Common myeloid progenitor, CD34-positive (primary cell): ENCODE results near the gene ABLIM1.
A peak's percentile ranks its signal among the peaks of the same experiment; 100 is the strongest.

Experiments used
- CTCF ChIA-PET: fragments of 350-600 bp; sonication (Branson Sonifier 250); formaldehyde crosslinking; loops from one replicate; lab custom pipeline; 2021; ENCODE audit warnings: antibody characterized with exemption; lab: Charles Lee
- POLR2A ChIA-PET: fragments of 350-600 bp; sonication (Branson Sonifier 250); formaldehyde crosslinking; loops from one replicate; lab custom pipeline; 2021; ENCODE audit warnings: antibody characterized with exemption; lab: Charles Lee
- DNase-seq, 3 donors: peaks; one replicate each; pipeline versions ENCODE4 v3.0.0 to v3.0.0-alpha.2; 2013
- H3K27ac ChIP-seq, 2 experiments: 1 replicate in 1 of 2; 2 replicates in 1 of 2; pipeline ENCODE4 v1.7.0; 2013; ENCODE audit warnings: inconsistent platforms in 2 of 2, low read length in 2 of 2, mild to moderate bottlenecking in 2 of 2, low read depth in 1 of 2, moderate library complexity in 1 of 2; ENCODE audit not compliant: severe bottlenecking in 2 of 2, insufficient read depth in 1 of 2, poor library complexity in 1 of 2
- H3K27me3 ChIP-seq, 5 experiments: replicated peaks in 2 of 5; 1 replicate in 3 of 5; 2 replicates in 2 of 5; pipeline versions ENCODE4 v1.6.1 to v1.7.0; 2013; ENCODE audit warnings: low read length in 4 of 5, mild to moderate bottlenecking in 2 of 5, moderate library complexity in 2 of 5, inconsistent platforms in 1 of 5; ENCODE audit not compliant: insufficient read depth in 5 of 5, control insufficient read depth in 4 of 5
- H3K36me3 ChIP-seq, 4 experiments: 1 replicate in 2 of 4; 2 replicates in 2 of 4; pipeline versions ENCODE4 v1.6.1 to v1.7.0; 2013; ENCODE audit warnings: low read length in 3 of 4, control low read depth in 1 of 4, mild to moderate bottlenecking in 1 of 4; ENCODE audit not compliant: control insufficient read depth in 4 of 4, insufficient read depth in 4 of 4
- H3K4me1 ChIP-seq, 4 experiments: 1 replicate in 3 of 4; 2 replicates in 1 of 4; pipeline versions ENCODE4 v1.6.1 to v1.7.1; 2013; ENCODE audit warnings: low read length in 3 of 4, mild to moderate bottlenecking in 3 of 4, control low read depth in 1 of 4, inconsistent platforms in 1 of 4, moderate library complexity in 1 of 4; ENCODE audit not compliant: control insufficient read depth in 4 of 4, insufficient read depth in 4 of 4; ENCODE audit errors: control extremely low read depth in 1 of 4
- H3K4me3 ChIP-seq, 7 experiments: 1 replicate in 4 of 7; 2 replicates in 3 of 7; pipeline versions ENCODE4 v1.5.1 to v1.7.0; 2013; ENCODE audit warnings: mild to moderate bottlenecking in 7 of 7, low read length in 6 of 7, moderate library complexity in 6 of 7, inconsistent platforms in 2 of 7, low read depth in 2 of 7, control low read depth in 1 of 7; ENCODE audit not compliant: insufficient read depth in 4 of 7, control insufficient read depth in 1 of 7; ENCODE audit errors: extremely low read depth in 1 of 7
- H3K9me3 ChIP-seq, 5 experiments: 1 replicate in 4 of 5; 2 replicates in 1 of 5; pipeline versions ENCODE4 v1.6.1 to v1.7.1; 2013; ENCODE audit warnings: low read length in 4 of 5, mild to moderate bottlenecking in 2 of 5, inconsistent platforms in 1 of 5, low read depth in 1 of 5, moderate library complexity in 1 of 5; ENCODE audit not compliant: control insufficient read depth in 4 of 5, insufficient read depth in 2 of 5; ENCODE audit errors: control extremely low read depth in 1 of 5
- WGBS: methylation state at CpG from one replicate; pipeline ENCODE4 v1.1.5; 2013; ENCODE audit not compliant: insufficient coverage; 5-methylcytosine and 5-hydroxymethylcytosine counted together

The ABLIM1 gene

DNA sequence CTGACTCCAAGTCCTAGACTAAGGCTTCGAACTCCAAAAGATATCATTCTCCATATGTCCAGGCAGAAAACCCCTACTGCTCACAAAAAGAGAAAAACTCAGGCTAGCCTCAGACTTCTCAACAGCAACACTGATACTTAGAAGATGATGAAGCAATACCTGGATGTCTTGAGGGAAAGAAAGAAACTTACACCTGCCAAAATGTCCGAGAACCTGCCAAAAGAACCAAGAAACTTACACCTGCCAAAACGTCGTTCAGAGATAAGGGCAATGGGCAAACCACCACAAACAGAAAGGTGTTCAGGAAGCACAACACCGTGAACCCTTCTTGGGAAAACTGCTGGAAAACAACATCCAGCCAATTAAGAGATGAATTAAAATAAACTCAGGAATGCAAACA is 15.3 kb downstream of the ABLIM1 start:
- WGBS, result 100% methylated on average over 2 of the region's 5 CpGs
- ChIA-PET CTCF (no interaction called here), POLR2A (no interaction called here)

DNA sequence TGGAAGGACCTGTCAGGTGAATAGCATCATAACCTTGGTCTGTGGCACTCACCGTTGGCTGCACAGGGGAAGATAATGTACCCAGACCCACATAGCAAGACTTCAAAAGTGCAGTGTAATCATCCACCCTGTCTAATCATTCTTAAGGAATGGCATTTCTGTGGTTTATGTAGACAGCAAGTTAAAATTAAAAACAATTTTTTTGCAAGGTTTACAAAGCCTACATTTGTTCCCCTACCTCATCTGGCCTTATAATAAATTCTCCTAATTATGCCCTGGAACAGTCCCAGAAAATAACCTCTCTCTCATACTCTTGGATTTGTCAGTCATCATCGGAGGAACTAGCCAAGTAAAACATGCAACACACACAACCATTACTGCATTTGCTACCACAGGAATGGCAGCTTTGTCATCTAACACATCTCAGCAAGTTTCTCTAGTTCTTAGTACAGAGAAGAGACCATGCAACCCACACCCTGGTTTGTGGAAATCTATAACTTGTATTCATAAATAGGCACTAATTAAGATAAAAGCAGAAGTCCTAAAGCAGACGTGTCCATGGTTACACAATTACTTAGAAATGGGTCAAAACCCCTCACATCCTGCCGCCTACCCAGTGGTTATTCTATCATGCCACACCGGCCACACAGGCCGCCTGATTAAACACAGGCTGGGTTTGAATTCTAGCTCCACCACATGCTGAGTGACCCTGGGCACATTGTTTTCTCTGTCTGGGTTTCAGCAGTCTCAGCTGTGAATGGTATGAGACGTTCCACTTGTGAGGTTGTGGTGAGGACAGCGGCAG is 19.1 kb downstream of the ABLIM1 start:
- Histone ChIP-seq H3K27ac (peak overlapping the region in 1 of 2 experiments; percentile 67), H3K4me3 (peak overlapping the region in 1 of 7 experiments; percentile 38), H3K36me3 (no peaks in the 10 kb centered on the region), H3K4me1 (peaks cover 3 to 39% (median 19%) of the 10 kb centered on the region in 4 experiments), H3K9me3 (no peaks in the 10 kb centered on the region), H3K27me3 (no peaks in the 10 kb centered on the region)
- ChIA-PET POLR2A (no interaction called here), CTCF (no interaction called here)
- WGBS, result 7% methylated on average over 2 of the region's 8 CpGs
- peak; percentile 44 to 89 (median 84) for DNase-seq

More for the DNA sequence above, 15.3 kb downstream of the ABLIM1 start:
- peaks cover 3 to 32% (median 25%) of the 10 kb centered on the region in 4 experiments for H3K4me1 ChIP-seq
- H3K36me3 ChIP-seq, result no peaks in the 10 kb centered on the region
- no peaks in the 10 kb centered on the region for H3K27me3 ChIP-seq
- no peak overlapping the region for H3K4me3 ChIP-seq
- H3K27ac ChIP-seq, result no peak overlapping the region
- no peak for DNase-seq
- no peaks in the 10 kb centered on the region for H3K9me3 ChIP-seq

DNA sequence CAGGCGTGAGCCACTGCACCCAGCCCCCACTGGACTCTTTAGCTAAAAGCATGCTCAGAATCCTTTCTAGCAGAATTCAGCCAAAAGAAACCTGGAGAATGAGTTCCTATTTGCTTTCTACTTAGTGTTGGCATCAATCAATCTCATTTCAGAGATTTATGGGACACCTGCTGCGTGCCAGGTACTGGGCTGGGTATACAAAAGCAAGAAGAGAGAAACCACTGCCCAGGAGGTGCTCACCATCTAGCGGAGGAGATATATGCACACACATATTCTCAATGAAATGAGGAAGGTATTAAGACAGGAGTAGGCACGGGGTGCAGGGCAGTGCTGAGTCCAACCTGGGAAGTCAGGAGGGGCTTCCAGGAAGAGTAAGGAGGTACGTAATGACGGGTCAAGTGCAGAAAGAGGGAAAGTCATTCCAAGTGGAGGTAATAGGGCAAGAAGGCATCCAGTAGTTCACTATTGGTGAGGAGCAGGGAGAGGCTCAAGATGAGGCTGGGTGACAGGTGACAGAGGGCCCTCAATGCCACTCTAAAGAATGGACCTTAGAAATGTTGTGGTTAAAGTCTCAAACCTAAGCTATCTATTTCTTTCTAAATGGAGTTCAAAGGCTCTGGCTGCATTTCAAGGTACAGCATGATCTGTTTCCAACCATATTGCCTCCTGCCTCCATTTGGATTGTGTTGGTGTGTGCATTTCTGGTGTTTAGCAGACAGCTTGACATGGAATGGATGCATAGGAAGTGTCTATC is 22.1 kb downstream of the ABLIM1 start:
- DNase-seq, result no peak
- ChIA-PET POLR2A (no interaction called here), CTCF (interaction anchor here (1.0 to 1.5 kb wide), 2 partner anchors 23 to 48 kb away, joined by 3 read pairs; no protein-coding TSS in a partner anchor)
- no peaks in the 10 kb centered on the region for H3K36me3 ChIP-seq
- no peak overlapping the region for H3K27ac ChIP-seq
- no peaks in the 10 kb centered on the region for H3K9me3 ChIP-seq
- H3K4me1 ChIP-seq, result peaks cover 21 to 64% (median 42%) of the 10 kb centered on the region in 4 experiments
- WGBS, result 98% methylated on average over 4 of the region's 6 CpGs
- H3K4me3 ChIP-seq, result no peak overlapping the region
- H3K27me3 ChIP-seq, result peaks cover 0 to 2% (median 0%) of the 10 kb centered on the region in 5 experiments

DNA sequence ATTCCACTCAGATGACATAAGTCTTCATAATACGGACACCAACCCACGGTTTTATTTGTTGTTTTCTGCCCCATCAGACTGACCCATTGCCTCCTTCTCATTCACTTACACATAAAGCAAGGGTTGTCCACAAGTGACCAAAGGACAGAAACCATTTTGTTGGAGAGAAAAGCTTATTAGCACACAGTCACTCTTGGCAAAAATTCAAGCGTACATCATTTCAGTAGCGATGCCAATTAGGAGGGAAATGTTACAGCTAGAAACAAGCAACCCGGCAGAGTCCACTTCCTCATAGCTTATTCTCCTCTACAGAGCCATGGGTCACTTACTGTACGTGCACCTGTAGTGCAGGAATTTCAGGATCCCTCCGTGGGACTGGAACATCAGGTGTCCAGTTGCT is 23.0 kb downstream of the ABLIM1 start:
- 63% methylated on average over 5 of the region's 7 CpGs for WGBS
- CTCF ChIA-PET, result interaction anchor here (1.0 kb wide), 1 partner anchor 49 kb away, joined by 3 read pairs; no protein-coding TSS in a partner anchor
- H3K27me3 ChIP-seq, result peaks cover 0 to 2% (median 0%) of the 10 kb centered on the region in 5 experiments
- no peak overlapping the region for H3K4me3 ChIP-seq
- DNase-seq, result peak in 1 of 3 donors; percentile 46
- no peaks in the 10 kb centered on the region for H3K36me3 ChIP-seq
- H3K9me3 ChIP-seq, result no peaks in the 10 kb centered on the region
- H3K4me1 ChIP-seq, result peaks cover 23 to 68% (median 42%) of the 10 kb centered on the region in 4 experiments
- POLR2A ChIA-PET, result no interaction called here
- peak overlapping the region in 1 of 2 experiments; percentile 25 for H3K27ac ChIP-seq

DNA sequence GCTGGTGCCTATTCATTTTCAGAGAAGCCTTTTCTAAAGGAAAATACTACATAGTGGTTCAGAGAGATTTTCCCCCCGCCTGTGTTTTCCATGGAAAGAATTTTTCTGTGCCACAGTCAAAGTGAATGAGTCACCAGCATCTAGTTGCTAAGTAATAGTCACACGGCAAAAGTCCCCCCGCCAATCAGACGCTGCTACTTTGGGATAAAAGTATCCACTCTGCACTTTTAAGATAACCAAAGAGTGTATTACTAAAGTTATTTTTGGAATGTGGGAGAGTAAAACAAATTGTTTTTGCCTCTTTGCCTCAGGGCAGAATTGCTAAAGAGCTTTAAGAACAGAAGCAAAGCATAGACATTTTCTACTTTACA is 23.5 kb downstream of the ABLIM1 start:
- no peaks in the 10 kb centered on the region for H3K9me3 ChIP-seq
- H3K36me3 ChIP-seq, result no peaks in the 10 kb centered on the region
- no peak overlapping the region for H3K4me3 ChIP-seq
- POLR2A ChIA-PET, result no interaction called here
- DNase-seq, result peak in 2 of 3 donors; percentile 65 to 77
- 88% methylated on average over 1 of the region's 4 CpGs for WGBS
- CTCF ChIA-PET, result interaction anchor here (0.7 to 1.0 kb wide), 2 partner anchors 50 to 68 kb away, joined by 3 read pairs; no protein-coding TSS in a partner anchor
- peaks cover 0 to 2% (median 0%) of the 10 kb centered on the region in 5 experiments for H3K27me3 ChIP-seq
- peaks cover 23 to 62% (median 38%) of the 10 kb centered on the region in 4 experiments for H3K4me1 ChIP-seq
- H3K27ac ChIP-seq, result peak overlapping the region in 1 of 2 experiments; percentile 25

DNA sequence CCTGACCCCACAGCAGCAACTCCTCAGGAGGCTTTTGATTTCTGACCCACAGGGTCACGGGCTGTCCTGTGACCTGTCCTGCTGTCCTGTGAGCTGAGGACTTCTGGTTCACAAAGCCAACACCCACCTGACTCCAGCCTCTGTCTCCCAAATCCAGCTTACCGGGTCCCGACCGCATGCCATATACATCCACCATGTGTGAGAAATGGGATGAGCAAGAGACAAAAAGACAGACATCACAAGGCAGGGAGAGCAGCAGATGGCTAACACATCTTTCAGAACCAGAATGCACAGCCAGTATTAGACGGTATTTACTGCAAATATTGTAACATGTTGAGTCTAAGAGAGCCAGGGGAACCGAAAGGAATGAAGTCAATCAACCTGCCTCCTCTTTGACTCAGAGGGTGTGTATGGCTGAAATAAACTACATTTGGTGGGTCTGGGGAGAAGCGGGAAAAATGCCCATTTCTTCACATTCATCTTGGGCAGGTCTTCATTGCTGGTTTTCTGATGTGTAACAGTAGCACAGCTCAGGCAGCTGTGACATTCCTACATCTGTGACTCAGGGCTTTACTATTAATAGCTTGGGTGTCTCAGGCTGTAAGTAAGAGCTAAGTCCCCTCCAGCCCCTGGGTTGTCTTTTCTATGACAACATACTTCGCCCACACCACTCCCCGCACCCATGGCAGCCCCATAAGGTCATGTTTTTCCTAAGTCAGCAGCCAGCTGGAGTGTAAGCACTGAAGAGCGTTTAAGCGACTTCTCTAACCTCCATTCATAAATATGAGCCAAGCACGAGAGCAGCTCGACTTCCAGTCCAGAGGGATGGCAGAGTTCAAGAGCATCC is 25.0 kb downstream of the ABLIM1 start:
- no peaks in the 10 kb centered on the region for H3K36me3 ChIP-seq
- peak in 2 of 3 donors; percentile 49 to 64 for DNase-seq
- peak overlapping the region in 1 of 7 experiments; percentile 24 for H3K4me3 ChIP-seq
- ChIA-PET POLR2A (interaction anchor here (0.5 to 1.0 kb wide), 2 partner anchors 17 to 240 kb away, joined by 3 read pairs; no protein-coding TSS in a partner anchor), CTCF (interaction anchor here (0.8 to 1.6 kb wide), 5 partner anchors 17 to 127 kb away, joined by 3 to 5 read pairs (median 4); no protein-coding TSS in a partner anchor)
- H3K27me3 ChIP-seq, result peaks cover 0 to 2% (median 0%) of the 10 kb centered on the region in 5 experiments
- H3K4me1 ChIP-seq, result peaks cover 20 to 48% (median 24%) of the 10 kb centered on the region in 4 experiments
- H3K27ac ChIP-seq, result no peak overlapping the region
- 54% methylated on average over 9 of the region's 13 CpGs for WGBS
- H3K9me3 ChIP-seq, result no peaks in the 10 kb centered on the region
